Cardiac fibroblast (primary cell): ENCODE data around the gene CIDEC.
A peak's percentile ranks its signal among the peaks of the same experiment; 100 is the strongest.

Experiments
- DNase-seq, 2 donors: peaks; one replicate each; pipeline versions ENCODE4 v3.0.0 to v3.0.0-alpha.2; 2010; ENCODE audit warnings: low read depth in 2 of 2
- H3K4me3 ChIP-seq, 2 donors: replicated peaks in 1 of 2; 1 replicate in 1 of 2; 2 replicates in 1 of 2; pipeline ENCODE4 v1.5.1; 2011; ENCODE audit warnings: low read depth in 2 of 2, low read length in 2 of 2, mild to moderate bottlenecking in 2 of 2, moderate library complexity in 1 of 2
- TF ChIP-seq, protein P1 (sequence below): IDR thresholded peaks from one replicate; pipeline ENCODE4 v1.5.1; 2011; ENCODE audit warnings: low read depth, mild to moderate bottlenecking, low read length, inconsistent platforms

CIDEC gene, protein sequence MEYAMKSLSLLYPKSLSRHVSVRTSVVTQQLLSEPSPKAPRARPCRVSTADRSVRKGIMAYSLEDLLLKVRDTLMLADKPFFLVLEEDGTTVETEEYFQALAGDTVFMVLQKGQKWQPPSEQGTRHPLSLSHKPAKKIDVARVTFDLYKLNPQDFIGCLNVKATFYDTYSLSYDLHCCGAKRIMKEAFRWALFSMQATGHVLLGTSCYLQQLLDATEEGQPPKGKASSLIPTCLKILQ

DNA sequence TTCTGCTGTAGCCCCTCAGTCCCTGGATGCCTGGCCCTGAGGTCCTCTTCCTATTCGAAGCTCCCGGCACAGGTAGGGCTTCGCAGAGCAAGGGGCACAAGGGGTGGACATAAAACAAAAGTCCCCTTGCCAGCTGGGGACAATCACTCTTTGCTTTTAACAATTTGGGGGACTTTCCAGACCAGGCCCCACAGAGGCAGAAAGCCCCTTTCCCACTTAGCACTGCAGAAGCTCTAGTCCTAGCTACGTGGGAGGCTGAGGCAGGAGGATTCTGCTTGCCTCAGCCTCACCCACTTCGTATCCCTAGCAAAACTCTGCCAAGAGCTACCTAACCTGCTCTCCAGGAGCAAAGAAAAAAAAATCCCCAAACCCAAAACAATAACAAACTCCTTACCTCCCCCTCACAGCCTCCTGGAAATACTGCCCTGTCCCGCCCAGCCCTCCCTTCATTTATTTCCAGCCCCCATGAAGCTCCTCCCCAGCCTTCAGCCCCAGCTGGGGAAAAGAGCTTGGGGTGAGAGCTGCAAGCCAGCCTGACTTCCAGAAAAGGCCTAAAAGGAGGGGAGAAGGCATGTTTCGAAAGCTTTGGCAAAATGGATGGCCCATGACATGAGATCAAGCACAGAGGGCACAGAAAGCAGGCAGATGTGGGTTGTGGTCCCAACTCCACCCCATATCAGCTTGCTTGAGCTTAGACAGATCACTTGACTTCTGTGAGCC, at the start of gene CIDEC:
TSS of gene CIDEC (minus strand) at position 424 of the 720 bp plus-strand sequence. CDS start 1,767 bp downstream, outside the sequence.
- DNase-seq, result no peak
- TF ChIP-seq, protein P1, sequence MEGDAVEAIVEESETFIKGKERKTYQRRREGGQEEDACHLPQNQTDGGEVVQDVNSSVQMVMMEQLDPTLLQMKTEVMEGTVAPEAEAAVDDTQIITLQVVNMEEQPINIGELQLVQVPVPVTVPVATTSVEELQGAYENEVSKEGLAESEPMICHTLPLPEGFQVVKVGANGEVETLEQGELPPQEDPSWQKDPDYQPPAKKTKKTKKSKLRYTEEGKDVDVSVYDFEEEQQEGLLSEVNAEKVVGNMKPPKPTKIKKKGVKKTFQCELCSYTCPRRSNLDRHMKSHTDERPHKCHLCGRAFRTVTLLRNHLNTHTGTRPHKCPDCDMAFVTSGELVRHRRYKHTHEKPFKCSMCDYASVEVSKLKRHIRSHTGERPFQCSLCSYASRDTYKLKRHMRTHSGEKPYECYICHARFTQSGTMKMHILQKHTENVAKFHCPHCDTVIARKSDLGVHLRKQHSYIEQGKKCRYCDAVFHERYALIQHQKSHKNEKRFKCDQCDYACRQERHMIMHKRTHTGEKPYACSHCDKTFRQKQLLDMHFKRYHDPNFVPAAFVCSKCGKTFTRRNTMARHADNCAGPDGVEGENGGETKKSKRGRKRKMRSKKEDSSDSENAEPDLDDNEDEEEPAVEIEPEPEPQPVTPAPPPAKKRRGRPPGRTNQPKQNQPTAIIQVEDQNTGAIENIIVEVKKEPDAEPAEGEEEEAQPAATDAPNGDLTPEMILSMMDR, result no peak

DNA sequence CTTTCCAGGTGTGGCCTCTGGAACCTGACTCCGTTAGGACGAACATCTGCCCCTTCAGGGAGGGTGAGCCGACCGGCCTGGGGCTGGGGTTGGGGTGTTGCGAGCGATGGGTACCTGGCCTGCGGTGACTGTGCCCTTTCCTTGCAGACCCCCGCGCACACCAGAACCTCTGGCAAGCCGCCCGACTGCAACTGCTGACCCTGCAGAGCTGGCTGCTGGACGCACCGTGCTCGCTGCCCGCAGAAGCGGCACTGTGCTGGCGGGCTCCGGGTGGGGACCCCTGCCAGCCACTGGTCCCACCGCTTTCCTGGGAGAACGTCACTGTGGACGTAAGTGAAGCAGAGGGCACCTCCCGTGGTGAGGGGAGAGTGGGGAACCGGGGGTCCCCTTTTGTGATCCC, 48.1 kb upstream of the CIDEC start:
- no peak overlapping the region for H3K4me3 ChIP-seq
- TF ChIP-seq, protein P1, result no peak
- no peak for DNase-seq

More for the DNA sequence above, at the start of gene CIDEC:
- no peak within 1 kb of the TSS for H3K4me3 ChIP-seq

DNA sequence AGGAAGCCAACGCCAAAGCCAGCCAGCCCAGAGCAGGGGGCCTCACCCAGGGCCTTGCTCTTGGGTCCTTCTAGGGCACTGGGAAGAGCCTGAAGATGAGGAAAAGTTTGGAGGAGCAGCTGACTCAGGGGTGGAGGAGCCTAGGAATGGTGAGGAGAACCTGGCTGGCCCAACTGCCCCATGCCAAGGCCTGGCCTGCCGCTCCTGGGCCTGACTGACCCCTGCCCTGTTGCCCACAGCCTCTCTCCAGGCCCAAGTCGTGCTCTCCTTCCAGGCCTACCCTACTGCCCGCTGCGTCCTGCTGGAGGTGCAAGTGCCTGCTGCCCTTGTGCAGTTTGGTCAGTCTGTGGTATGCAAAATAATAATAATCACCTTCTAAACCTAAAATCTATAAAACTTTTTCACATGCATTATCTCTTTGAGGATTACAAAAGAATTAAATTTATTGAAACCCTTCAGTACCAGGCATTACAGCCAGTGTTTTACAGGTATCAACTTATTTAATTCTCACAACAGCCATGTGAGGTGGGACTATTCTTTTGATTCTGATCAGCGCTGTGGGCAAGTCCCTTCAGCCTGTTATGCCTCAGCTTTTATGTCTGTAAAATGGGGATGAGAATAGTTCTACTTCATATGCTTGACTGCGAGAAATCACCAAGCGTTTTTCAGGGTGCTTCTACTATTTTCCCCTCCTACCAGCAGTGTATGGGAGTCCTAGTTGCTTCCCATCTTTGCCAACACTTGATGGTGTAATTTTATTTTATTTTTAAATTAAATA, 38.4 kb upstream of the CIDEC start:
- TF ChIP-seq, protein P1, result no peak
- no peak for DNase-seq
- H3K4me3 ChIP-seq, result peak overlapping the region in 1 of 2 donors; percentile 62

DNA sequence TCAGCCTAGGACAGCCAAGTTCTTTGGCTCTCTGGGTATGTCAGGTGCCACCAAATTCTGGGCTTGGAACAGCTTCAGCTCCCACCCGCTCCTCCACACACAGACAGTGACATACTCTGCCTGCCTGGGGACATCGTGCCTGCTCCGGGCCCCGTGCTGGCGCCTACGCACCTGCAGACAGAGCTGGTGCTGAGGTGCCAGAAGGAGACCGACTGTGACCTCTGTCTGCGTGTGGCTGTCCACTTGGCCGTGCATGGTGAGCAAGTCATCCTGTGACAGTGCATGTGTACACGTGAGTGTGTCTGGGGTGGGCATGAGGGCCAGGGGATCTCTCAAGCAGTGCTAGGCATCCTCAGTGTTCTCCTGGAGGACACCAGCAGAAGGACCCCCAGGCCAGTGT, 37.8 kb upstream of the CIDEC start:
- peak overlapping the region in 1 of 2 donors; percentile 62 for H3K4me3 ChIP-seq
- DNase-seq, result no peak
- TF ChIP-seq, protein P1, result no peak

DNA sequence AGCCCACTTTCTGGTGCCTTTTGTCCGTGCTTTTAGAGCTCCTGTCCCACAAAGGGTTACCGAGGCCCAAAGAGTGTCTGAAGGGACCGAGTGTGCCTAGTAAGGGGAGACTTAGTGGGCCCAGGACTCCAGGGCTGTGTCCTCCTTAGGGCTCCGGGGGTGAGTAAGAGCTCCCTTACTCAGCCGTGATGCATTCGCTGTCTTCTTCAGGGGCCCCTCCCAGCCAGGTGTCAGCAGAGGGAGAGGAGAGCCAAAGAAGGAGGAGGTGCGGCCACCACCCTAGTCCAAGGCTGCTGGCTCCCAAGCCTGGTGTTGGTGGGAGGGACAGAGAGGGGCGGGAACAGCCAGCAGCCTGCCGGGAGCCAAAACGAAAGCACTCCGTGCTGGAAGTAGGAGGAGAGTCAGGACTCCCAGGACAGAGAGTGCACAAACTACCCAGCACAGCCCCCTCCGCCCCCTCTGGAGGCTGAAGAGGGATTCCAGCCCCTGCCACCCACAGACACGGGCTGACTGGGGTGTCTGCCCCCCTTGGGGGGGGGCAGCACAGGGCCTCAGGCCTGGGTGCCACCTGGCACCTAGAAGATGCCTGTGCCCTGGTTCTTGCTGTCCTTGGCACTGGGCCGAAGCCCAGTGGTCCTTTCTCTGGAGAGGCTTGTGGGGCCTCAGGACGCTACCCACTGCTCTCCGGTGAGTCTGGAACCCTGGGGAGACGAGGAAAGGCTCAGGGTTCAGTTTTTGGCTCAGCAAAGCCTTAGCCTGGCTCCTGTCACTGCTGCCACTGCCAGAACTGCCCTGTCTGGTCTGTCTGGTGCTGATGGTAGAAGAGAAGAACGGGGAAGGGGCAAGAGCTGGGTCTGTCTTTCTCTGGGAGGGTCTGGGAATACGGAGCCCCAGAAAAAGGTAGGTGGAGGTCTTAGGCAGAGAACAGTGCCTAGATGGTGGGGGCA, 37.0 kb upstream of the CIDEC start, which contains the start of gene IL17RC:
TSS of gene IL17RC (plus strand) at position 365 of the 947 bp plus-strand sequence. CDS start at position 583, 218 bp downstream.
- peak; percentile 87 to 96 for DNase-seq
- TF ChIP-seq, protein P1, result no peak
- peak within 1 kb of the TSS; percentile 50 to 62 for H3K4me3 ChIP-seq

DNA sequence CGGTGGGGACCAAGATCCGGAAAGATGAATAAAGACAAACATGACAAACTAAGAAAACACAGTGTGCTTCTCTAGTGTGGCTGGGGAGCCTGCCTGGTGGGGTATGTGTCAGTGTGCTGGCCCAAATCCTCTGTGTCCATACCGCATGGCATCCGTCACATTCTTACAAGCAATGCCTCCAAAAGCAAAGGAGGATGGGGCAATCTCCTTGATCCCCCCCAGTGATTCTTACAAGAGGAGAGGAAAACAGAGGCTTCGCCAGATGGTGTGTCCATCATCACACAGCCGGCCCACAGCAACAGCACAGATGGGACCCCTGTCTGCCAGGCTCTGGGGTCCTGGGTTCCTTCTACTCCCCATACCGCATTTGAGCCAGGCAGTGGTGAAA, 36.3 kb upstream of the CIDEC start:
- peak overlapping the region; percentile 50 to 62 for H3K4me3 ChIP-seq
- TF ChIP-seq, protein P1, result no peak
- DNase-seq, result peak; percentile 42 to 91
